Activated CD4-positive, CD25-positive, alpha-beta regulatory T cell treated with anti-CD3 and anti-CD28 coated beads, Interleukin-2, amount 50 U/mL, for 72 hours (primary cell): ENCODE measurements around the gene NEDD8.

ENCODE experiments used
- DNase-seq: peaks from one replicate; pipeline ENCODE4 v3.0.0; 2021

The NEDD8 gene

GRCh38 chr14:24177041-24177825, 54.9 kb downstream of the NEDD8 start:
- DNase-seq: no peak

- DNase-seq: no peak
Measured at GRCh38 chr14:24176599-24176998, 55.6 kb downstream of the NEDD8 start.

GRCh38 chr14:24172871-24173281, 59.3 kb downstream of the NEDD8 start:
- DNase-seq: no peak

GRCh38 chr14:24172261-24172860, 59.8 kb downstream of the NEDD8 start:
- DNase-seq: no peak

GRCh38 chr14:24171422-24172260, 60.5 kb downstream of the NEDD8 start, which contains the start of gene REC8:
REC8 (plus strand) TSS chr14:24172080; CDS start chr14:24172553, 473 bp downstream.
- peak; percentile 58 for DNase-seq

- DNase-seq: no peak
Measured at GRCh38 chr14:24167469-24168114, 64.6 kb downstream of the NEDD8 start.
